MM.1S (cell line): ENCODE data around the gene ZGPAT.

Experiments
- DNase-seq: peaks from one replicate; pipeline ENCODE4 v3.0.0-alpha.2; 2015
- H2AFZ ChIP-seq: fragments of 300-600 bp; sonication (generic); 2 replicates; pipeline ENCODE4 v1.6.0; 2016; ENCODE audit warnings: antibody characterized with exemption, low read length
- H3F3A ChIP-seq: fragments of 300-600 bp; sonication (generic); 2 replicates; pipeline ENCODE4 v1.6.1; 2016; ENCODE audit warnings: mild to moderate bottlenecking, antibody characterized with exemption, low read length, moderate library complexity, mixed read lengths; ENCODE audit not compliant: insufficient read depth
- H3K27ac ChIP-seq: fragments of 300-600 bp; sonication (generic); 2 replicates; pipeline ENCODE4 v1.5.1; 2016; ENCODE audit warnings: mild to moderate bottlenecking, low read length
- H3K27me3 ChIP-seq: fragments of 300-600 bp; sonication (generic); replicated peaks from 2 replicates; pipeline ENCODE4 v1.6.0; 2016; ENCODE audit warnings: low read length; ENCODE audit not compliant: insufficient read depth
- H3K36me3 ChIP-seq: fragments of 300-600 bp; sonication (generic); replicated peaks from 2 replicates; pipeline ENCODE4 v1.6.1; 2016; ENCODE audit warnings: mild to moderate bottlenecking, low read length, mixed read lengths; ENCODE audit not compliant: insufficient read depth
- H3K4me1 ChIP-seq: fragments of 300-600 bp; sonication (generic); 2 replicates; pipeline ENCODE4 v1.6.1; 2016; ENCODE audit warnings: low read length, mixed read lengths
- H3K4me2 ChIP-seq: fragments of 300-600 bp; sonication (generic); 2 replicates; pipeline ENCODE4 v1.6.0; 2016; ENCODE audit warnings: low read depth, low read length
- H3K4me3 ChIP-seq: fragments of 300-600 bp; sonication (generic); 2 replicates; pipeline ENCODE4 v1.5.1; 2016; ENCODE audit warnings: low read length, mixed read lengths
- H3K79me2 ChIP-seq: fragments of 300-600 bp; sonication (generic); 2 replicates; pipeline ENCODE4 v1.6.1; 2016; ENCODE audit warnings: mixed run types, low read length, mixed read lengths
- H3K9ac ChIP-seq: fragments of 300-600 bp; sonication (generic); 2 replicates; pipeline ENCODE4 v1.6.1; 2016; ENCODE audit warnings: low read length, mixed read lengths
- H3K9me2 ChIP-seq: fragments of 300-600 bp; sonication (generic); replicated peaks from 2 replicates; pipeline ENCODE4 v1.6.1; 2016; ENCODE audit warnings: mild to moderate bottlenecking, low read length, mixed read lengths; ENCODE audit not compliant: insufficient read depth
- H3K9me3 ChIP-seq: fragments of 300-600 bp; sonication (generic); replicated peaks from 2 replicates; pipeline ENCODE4 v1.6.1; 2016; ENCODE audit warnings: mild to moderate bottlenecking, low read length, mixed read lengths; ENCODE audit not compliant: insufficient read depth
- H4K20me1 ChIP-seq: fragments of 300-600 bp; sonication (generic); 2 replicates; pipeline ENCODE4 v1.6.1; 2016; ENCODE audit warnings: mild to moderate bottlenecking, low read length, moderate library complexity, mixed read lengths; ENCODE audit not compliant: insufficient read depth
- EZH2 ChIP-seq: fragments of 300-600 bp; sonication (generic); optimal IDR thresholded peaks from 2 replicates; pipeline ENCODE3; 2017; ENCODE audit warnings: low read depth, mild to moderate bottlenecking, antibody characterized with exemption, low read length, mixed read lengths
- EZH2phosphoT487 ChIP-seq: fragments of 300-600 bp; sonication (generic); IDR thresholded peaks from 2 replicates; pipeline ENCODE4 v1.6.1; 2018; ENCODE audit warnings: antibody characterized with exemption, low read length
- TF ChIP-seq, protein P1 (sequence below): fragments of 300-600 bp; sonication (generic); IDR thresholded peaks from 2 replicates; pipeline ENCODE4 v1.5.1; 2016; ENCODE audit warnings: antibody characterized with exemption, low read length, mixed read lengths

Gene ZGPAT

GRCh38 chr20:63735859-63736718 lies 28.2 kb downstream of the ZGPAT start, which contains the start of gene LIME1:
Gene LIME1, plus strand, starts transcription at chr20:63736664. Its CDS starts 886 bp downstream, at chr20:63737550.
- H3K9ac ChIP-seq = peak within 1 kb of the TSS; percentile 88
- H3K4me3 ChIP-seq = peak within 1 kb of the TSS; percentile 86
- H3K9me2 ChIP-seq = no peaks in the 10 kb centered on the region
- H3F3A ChIP-seq = peaks cover 28% of the 10 kb centered on the region
- TF ChIP-seq EZH2 (no peak), EZH2phosphoT487 (no peak)
- TF ChIP-seq, protein P1, sequence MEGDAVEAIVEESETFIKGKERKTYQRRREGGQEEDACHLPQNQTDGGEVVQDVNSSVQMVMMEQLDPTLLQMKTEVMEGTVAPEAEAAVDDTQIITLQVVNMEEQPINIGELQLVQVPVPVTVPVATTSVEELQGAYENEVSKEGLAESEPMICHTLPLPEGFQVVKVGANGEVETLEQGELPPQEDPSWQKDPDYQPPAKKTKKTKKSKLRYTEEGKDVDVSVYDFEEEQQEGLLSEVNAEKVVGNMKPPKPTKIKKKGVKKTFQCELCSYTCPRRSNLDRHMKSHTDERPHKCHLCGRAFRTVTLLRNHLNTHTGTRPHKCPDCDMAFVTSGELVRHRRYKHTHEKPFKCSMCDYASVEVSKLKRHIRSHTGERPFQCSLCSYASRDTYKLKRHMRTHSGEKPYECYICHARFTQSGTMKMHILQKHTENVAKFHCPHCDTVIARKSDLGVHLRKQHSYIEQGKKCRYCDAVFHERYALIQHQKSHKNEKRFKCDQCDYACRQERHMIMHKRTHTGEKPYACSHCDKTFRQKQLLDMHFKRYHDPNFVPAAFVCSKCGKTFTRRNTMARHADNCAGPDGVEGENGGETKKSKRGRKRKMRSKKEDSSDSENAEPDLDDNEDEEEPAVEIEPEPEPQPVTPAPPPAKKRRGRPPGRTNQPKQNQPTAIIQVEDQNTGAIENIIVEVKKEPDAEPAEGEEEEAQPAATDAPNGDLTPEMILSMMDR = peak; percentile 15; the same call in 1 of the 2 replicates
- no peaks in the 10 kb centered on the region for H3K9me3 ChIP-seq
- H2AFZ ChIP-seq = no peak within 1 kb of the TSS
- H4K20me1 ChIP-seq = no peaks in the 10 kb centered on the region
- peak within 1 kb of the TSS; percentile 93 for H3K27ac ChIP-seq
- H3K27me3 ChIP-seq = no peaks in the 10 kb centered on the region
- H3K79me2 ChIP-seq = peaks cover 72% of the 10 kb centered on the region
- no peaks in the 10 kb centered on the region for H3K36me3 ChIP-seq
- DNase-seq = peak; percentile 92
- H3K4me1 ChIP-seq = peaks cover 30% of the 10 kb centered on the region
- H3K4me2 ChIP-seq = peak within 1 kb of the TSS; percentile 94

- Histone ChIP-seq H3K4me2 (peak overlapping the region; percentile 94), H3K79me2 (peaks cover 63% of the 10 kb centered on the region), H3K9me3 (no peaks in the 10 kb centered on the region), H3K27me3 (no peaks in the 10 kb centered on the region), H3F3A (peaks cover 20% of the 10 kb centered on the region), H4K20me1 (no peaks in the 10 kb centered on the region), H3K4me3 (peak overlapping the region; percentile 86), H3K27ac (peak overlapping the region; percentile 93), H3K9me2 (no peaks in the 10 kb centered on the region), H3K36me3 (no peaks in the 10 kb centered on the region), H2AFZ (no peak overlapping the region), H3K4me1 (peaks cover 20% of the 10 kb centered on the region), H3K9ac (peak overlapping the region; percentile 88)
- TF ChIP-seq, protein P1 = peak; percentile 11; the same call in 1 of the 2 replicates
- TF ChIP-seq EZH2 (no peak), EZH2phosphoT487 (no peak)
- DNase-seq = peak; percentile 62
Observed at GRCh38 chr20:63736893-63737694, 29.3 kb downstream of the ZGPAT start.

DNA sequence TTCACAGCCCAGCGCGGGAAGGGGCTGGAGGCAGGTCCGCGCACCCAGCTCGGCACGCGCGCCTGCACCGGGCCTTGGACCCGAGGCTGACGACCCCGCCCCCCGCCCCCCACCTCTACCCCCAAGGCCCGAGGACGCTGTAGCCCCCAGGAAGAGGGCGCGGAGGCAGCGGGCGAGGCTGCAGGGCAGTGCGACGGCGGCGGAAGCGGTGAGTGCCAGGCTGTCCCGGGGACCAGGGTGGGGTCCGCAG lies 29.8 kb downstream of the ZGPAT start:
- Histone ChIP-seq H3K36me3 (no peaks in the 10 kb centered on the region), H3K9me3 (no peaks in the 10 kb centered on the region), H3F3A (peaks cover 20% of the 10 kb centered on the region), H3K4me3 (peak overlapping the region; percentile 86), H3K27ac (peak overlapping the region; percentile 93), H3K9me2 (no peaks in the 10 kb centered on the region), H3K27me3 (no peaks in the 10 kb centered on the region), H3K79me2 (peaks cover 57% of the 10 kb centered on the region), H3K9ac (peak overlapping the region; percentile 88), H3K4me1 (peaks cover 15% of the 10 kb centered on the region), H2AFZ (no peak overlapping the region), H3K4me2 (peak overlapping the region; percentile 94; the same call in 1 of the 2 replicates), H4K20me1 (no peaks in the 10 kb centered on the region)
- no peak for DNase-seq
- TF ChIP-seq EZH2 (no peak), EZH2phosphoT487 (no peak)
